HG03139 (cell line): ENCODE measurements around the gene NXPH2.

ENCODE experiments used
- ATAC-seq: cut with Tn5 transposase; IDR thresholded peaks from one replicate; pipeline ENCODE4 v1.9.1; 2021; ENCODE audit not compliant: unreplicated experiment

The NXPH2 gene

GRCh38 chr2:138640921-138641676, 139.1 kb downstream of the NXPH2 start:
- peak; percentile 64 for ATAC-seq

- ATAC-seq: no peak
Measured at GRCh38 chr2:138637686-138638085, 142.5 kb downstream of the NXPH2 start.

GRCh38 chr2:138637061-138637460, 143.1 kb downstream of the NXPH2 start:
- ATAC-seq: no peak

- ATAC-seq: no peak
Measured at GRCh38 chr2:138633049-138633448, 147.1 kb downstream of the NXPH2 start.

GRCh38 chr2:138632066-138632620, 148.0 kb downstream of the NXPH2 start:
- ATAC-seq: no peak

- ATAC-seq: no peak
Measured at GRCh38 chr2:138630164-138630563, 150.0 kb downstream of the NXPH2 start.

- no peak for ATAC-seq
Measured at GRCh38 chr2:138626148-138626547, 154.0 kb downstream of the NXPH2 start.

GRCh38 chr2:138622613-138623012, 157.6 kb downstream of the NXPH2 start:
- no peak for ATAC-seq

- ATAC-seq: no peak
Measured at GRCh38 chr2:138621139-138621538, 159.1 kb downstream of the NXPH2 start.

- no peak for ATAC-seq
Measured at GRCh38 chr2:138620431-138620830, 159.8 kb downstream of the NXPH2 start.
